Measurements from ENCODE around the gene SNTB2.

GRCh38 chr16:69199382-69199781 is 12.4 kb downstream of the SNTB2 start:
- no peak for TF ChIP-seq ZNF274 (IDR thresholded peaks at IDR 0.05; ENCODE audit: low read depth, low read length)
- no peak for TF ChIP-seq YY1 (IDR thresholded peaks at IDR 0.05; ENCODE audit: insufficient read depth, insufficient read length)

Measured in NT2/D1 (cell line).